ENCODE measurements around the gene ZNF804B. TPM values are rescaled to one million over a fixed set of nuclear protein-coding genes. Genes with fewer than 3 reads are reported as not detected.

ZNF804B gene
- not detected for total RNA-seq

DNA sequence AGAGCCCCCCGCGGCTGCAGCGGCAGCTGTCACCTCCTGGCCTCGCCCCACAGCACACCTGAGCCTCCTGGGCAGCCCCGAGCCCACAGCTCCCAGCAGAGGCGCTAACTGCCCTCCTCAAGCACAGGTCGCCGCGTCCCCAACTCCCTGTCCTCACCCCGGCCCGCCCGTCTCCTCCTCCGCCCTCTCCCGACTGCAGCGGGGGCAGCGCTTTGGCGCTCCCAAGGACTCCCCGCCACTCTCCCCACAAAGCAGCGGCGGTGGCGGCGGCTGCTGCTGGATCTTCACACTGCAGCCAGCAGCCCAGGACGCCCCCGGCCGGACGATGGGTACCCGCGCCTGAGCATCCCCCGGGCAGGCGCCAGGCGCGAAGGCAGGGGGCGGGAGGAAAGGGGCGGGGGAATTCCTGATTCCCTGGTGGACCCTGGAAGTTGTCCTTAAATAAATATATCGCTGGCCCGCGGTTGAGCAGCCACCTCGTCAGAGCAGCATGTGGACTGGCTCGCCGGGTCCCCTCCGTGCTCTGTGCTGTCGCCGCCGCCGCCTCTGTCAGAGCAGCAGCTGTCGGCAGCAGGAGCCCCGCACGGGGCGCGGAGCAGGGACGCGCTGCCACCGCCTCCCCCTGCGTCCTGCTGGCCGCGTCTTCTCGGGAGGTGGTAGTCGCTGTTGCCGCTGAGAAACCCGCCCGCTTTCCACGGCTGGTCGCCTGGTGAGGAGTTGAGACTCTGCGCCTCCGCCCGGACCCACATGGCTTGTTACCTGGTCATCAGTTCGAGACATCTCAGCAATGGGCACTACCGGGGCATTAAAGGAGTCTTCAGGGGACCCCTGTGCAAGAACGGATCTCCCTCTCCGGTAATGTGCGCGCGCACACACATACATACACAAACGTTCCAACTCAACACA, at the start of gene ZNF804B:
ZNF804B (plus strand) TSS at position 471 of the 906 bp plus-strand sequence; CDS start at position 748, 277 bp downstream.
- no peaks in the 10 kb centered on the region for H3K9me3 ChIP-seq (ENCODE audit: control insufficient read depth in 3 of 3, low read length in 3 of 3)
- peaks cover 0 to 6% (median 4%) of the 10 kb centered on the region in 3 donors for H3K4me1 ChIP-seq (ENCODE audit: control insufficient read depth in 3 of 3, insufficient read depth in 3 of 3, low read length in 3 of 3)
- H3K27ac ChIP-seq (ENCODE audit: low read depth, low read length) = no peak within 1 kb of the TSS
- H3K4me3 ChIP-seq (ENCODE audit: low read length in 3 of 3) = peak within 1 kb of the TSS in 1 of 3 donors; percentile 39
- H3K9ac ChIP-seq (ENCODE audit: low read depth in 1 of 3, low read length in 3 of 3) = no peak within 1 kb of the TSS
- peaks cover 23 to 36% (median 34%) of the 10 kb centered on the region in 3 donors for H3K27me3 ChIP-seq (ENCODE audit: control insufficient read depth in 3 of 3, insufficient read depth in 3 of 3, low read length in 3 of 3)
- no peaks in the 10 kb centered on the region for H3K36me3 ChIP-seq (ENCODE audit: control insufficient read depth in 3 of 3, insufficient read depth in 3 of 3, low read length in 3 of 3)

GRCh38 chr7:88735920-88736319, 23.6 kb upstream of the ZNF804B start:
- Histone ChIP-seq H3K36me3 (ENCODE audit: control insufficient read depth in 3 of 3, insufficient read depth in 3 of 3, low read length in 3 of 3) (no peaks in the 10 kb centered on the region), H3K27me3 (ENCODE audit: control insufficient read depth in 3 of 3, insufficient read depth in 3 of 3, low read length in 3 of 3) (no peaks in the 10 kb centered on the region)

GRCh38 chr7:88737632-88738031, 21.9 kb upstream of the ZNF804B start:
- Histone ChIP-seq H3K4me3 (ENCODE audit: low read length in 3 of 3) (no peak overlapping the region), H3K4me1 (ENCODE audit: control insufficient read depth in 3 of 3, insufficient read depth in 3 of 3, low read length in 3 of 3) (no peaks in the 10 kb centered on the region), H3K36me3 (ENCODE audit: control insufficient read depth in 3 of 3, insufficient read depth in 3 of 3, low read length in 3 of 3) (no peaks in the 10 kb centered on the region), H3K27me3 (ENCODE audit: control insufficient read depth in 3 of 3, insufficient read depth in 3 of 3, low read length in 3 of 3) (no peaks in the 10 kb centered on the region), H3K9ac (ENCODE audit: low read depth in 1 of 3, low read length in 3 of 3) (no peak overlapping the region), H3K9me3 (ENCODE audit: control insufficient read depth in 3 of 3, low read length in 3 of 3) (no peaks in the 10 kb centered on the region), H3K27ac (ENCODE audit: low read depth, low read length) (no peak overlapping the region)

More at GRCh38 chr7:88735920-88736319, 23.6 kb upstream of the ZNF804B start:
- H3K9me3 ChIP-seq (ENCODE audit: control insufficient read depth in 3 of 3, low read length in 3 of 3) = no peaks in the 10 kb centered on the region
- no peak overlapping the region for H3K9ac ChIP-seq (ENCODE audit: low read depth in 1 of 3, low read length in 3 of 3)
- no peaks in the 10 kb centered on the region for H3K4me1 ChIP-seq (ENCODE audit: control insufficient read depth in 3 of 3, insufficient read depth in 3 of 3, low read length in 3 of 3)
- H3K27ac ChIP-seq (ENCODE audit: low read depth, low read length) = no peak overlapping the region
- H3K4me3 ChIP-seq (ENCODE audit: low read length in 3 of 3) = no peak overlapping the region

DNA sequence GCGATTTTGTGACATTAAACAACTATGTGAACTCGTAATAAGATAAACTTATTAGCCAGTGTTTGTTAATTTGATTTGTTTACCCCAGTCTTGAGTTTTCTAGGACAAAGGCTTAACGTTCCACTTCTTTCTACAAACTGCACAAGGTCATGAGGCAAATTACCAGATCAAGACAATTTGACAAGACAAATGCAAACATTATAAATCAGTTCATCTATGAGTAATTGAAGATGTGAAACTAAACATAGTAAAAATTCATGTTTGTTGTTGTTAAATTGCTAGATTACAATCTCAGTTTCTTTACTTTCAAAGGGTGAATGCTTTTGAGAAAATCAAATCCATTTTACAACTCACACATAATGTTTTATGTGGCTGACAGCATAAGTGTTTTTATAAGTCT, 13.4 kb upstream of the ZNF804B start:
- no peak overlapping the region for H3K4me3 ChIP-seq (ENCODE audit: low read length in 3 of 3)
- H3K27ac ChIP-seq (ENCODE audit: low read depth, low read length) = no peak overlapping the region
- no peaks in the 10 kb centered on the region for H3K36me3 ChIP-seq (ENCODE audit: control insufficient read depth in 3 of 3, insufficient read depth in 3 of 3, low read length in 3 of 3)
- no peaks in the 10 kb centered on the region for H3K27me3 ChIP-seq (ENCODE audit: control insufficient read depth in 3 of 3, insufficient read depth in 3 of 3, low read length in 3 of 3)
- H3K4me1 ChIP-seq (ENCODE audit: control insufficient read depth in 3 of 3, insufficient read depth in 3 of 3, low read length in 3 of 3) = no peaks in the 10 kb centered on the region
- no peaks in the 10 kb centered on the region for H3K9me3 ChIP-seq (ENCODE audit: control insufficient read depth in 3 of 3, low read length in 3 of 3)
- no peak overlapping the region for H3K9ac ChIP-seq (ENCODE audit: low read depth in 1 of 3, low read length in 3 of 3)

- Histone ChIP-seq H3K9ac (ENCODE audit: low read depth in 1 of 3, low read length in 3 of 3) (no peak overlapping the region), H3K4me3 (ENCODE audit: low read length in 3 of 3) (no peak overlapping the region), H3K9me3 (ENCODE audit: control insufficient read depth in 3 of 3, low read length in 3 of 3) (no peaks in the 10 kb centered on the region), H3K36me3 (ENCODE audit: control insufficient read depth in 3 of 3, insufficient read depth in 3 of 3, low read length in 3 of 3) (no peaks in the 10 kb centered on the region), H3K4me1 (ENCODE audit: control insufficient read depth in 3 of 3, insufficient read depth in 3 of 3, low read length in 3 of 3) (peaks cover 0 to 6% (median 4%) of the 10 kb centered on the region in 3 donors), H3K27ac (ENCODE audit: low read depth, low read length) (no peak overlapping the region), H3K27me3 (ENCODE audit: control insufficient read depth in 3 of 3, insufficient read depth in 3 of 3, low read length in 3 of 3) (peaks cover 23 to 36% (median 30%) of the 10 kb centered on the region in 3 donors)
Measured at GRCh38 chr7:88756802-88757201, 2.7 kb upstream of the ZNF804B start.

DNA sequence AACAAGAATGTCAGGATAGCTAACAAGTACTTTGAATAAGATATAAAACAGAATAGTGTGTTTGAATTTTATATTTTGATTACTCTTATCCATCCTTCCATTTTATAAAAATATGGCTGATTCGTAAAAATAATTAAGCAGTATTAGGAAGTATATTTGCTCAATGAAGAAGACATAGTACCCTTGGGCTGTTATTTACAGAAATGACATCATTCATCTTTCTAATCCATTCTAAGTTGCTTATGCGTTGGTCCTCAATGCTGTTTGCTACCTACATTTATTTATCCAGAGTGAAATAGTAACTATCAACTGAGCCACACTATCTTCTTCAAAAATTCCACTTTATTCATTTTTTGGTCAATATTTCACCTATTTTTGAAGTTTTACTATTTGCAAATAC, 2.1 kb upstream of the ZNF804B start:
- Histone ChIP-seq H3K36me3 (ENCODE audit: control insufficient read depth in 3 of 3, insufficient read depth in 3 of 3, low read length in 3 of 3) (no peaks in the 10 kb centered on the region), H3K4me3 (ENCODE audit: low read length in 3 of 3) (no peak overlapping the region), H3K9me3 (ENCODE audit: control insufficient read depth in 3 of 3, low read length in 3 of 3) (no peaks in the 10 kb centered on the region), H3K4me1 (ENCODE audit: control insufficient read depth in 3 of 3, insufficient read depth in 3 of 3, low read length in 3 of 3) (peaks cover 0 to 6% (median 4%) of the 10 kb centered on the region in 3 donors), H3K9ac (ENCODE audit: low read depth in 1 of 3, low read length in 3 of 3) (no peak overlapping the region), H3K27ac (ENCODE audit: low read depth, low read length) (no peak overlapping the region), H3K27me3 (ENCODE audit: control insufficient read depth in 3 of 3, insufficient read depth in 3 of 3, low read length in 3 of 3) (peaks cover 23 to 36% (median 34%) of the 10 kb centered on the region in 3 donors)

DNA sequence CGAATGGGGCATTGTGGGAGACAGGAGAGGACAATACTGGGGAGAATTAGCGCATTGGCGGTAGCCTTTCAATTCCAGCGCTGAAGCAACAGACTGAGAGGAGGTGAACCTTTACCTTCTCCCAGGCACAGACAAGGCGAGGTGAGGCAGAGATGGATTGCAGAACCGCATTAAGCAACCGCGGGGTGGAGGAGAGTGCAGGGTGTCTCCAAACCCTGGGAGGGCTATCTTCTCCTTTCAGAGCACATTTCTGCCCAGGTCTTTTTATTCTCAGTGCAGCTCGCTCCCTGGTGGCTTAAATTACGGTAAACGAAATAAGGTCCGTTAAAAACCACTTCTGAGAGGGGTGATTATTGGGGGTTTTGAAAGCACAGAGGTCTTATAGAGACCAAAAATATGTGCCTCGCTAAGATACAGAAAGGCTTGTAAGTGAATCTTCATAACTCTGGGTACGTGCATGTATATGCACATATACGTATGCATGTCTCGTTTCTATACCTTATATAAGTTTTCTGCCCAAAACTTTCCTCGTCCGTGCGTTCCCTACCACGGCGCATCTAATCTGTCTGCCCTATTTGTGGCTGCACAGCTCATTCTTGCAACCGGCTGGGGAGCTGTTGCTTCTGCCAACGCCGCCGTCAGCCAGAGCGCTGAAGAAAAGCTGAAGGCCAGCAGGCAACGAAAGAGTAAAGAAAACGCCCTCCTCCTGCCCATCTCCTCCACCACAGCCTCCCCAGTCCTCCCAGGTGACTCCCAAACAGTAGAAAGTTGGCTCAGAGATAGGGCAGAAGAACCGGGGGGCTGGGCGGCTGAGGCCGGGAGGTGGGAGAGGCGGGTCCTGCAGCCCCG, 895 bp upstream of the ZNF804B start:
- peaks cover 23 to 36% (median 34%) of the 10 kb centered on the region in 3 donors for H3K27me3 ChIP-seq (ENCODE audit: control insufficient read depth in 3 of 3, insufficient read depth in 3 of 3, low read length in 3 of 3)
- no peak overlapping the region for H3K27ac ChIP-seq (ENCODE audit: low read depth, low read length)
- no peak overlapping the region for H3K9ac ChIP-seq (ENCODE audit: low read depth in 1 of 3, low read length in 3 of 3)
- no peaks in the 10 kb centered on the region for H3K36me3 ChIP-seq (ENCODE audit: control insufficient read depth in 3 of 3, insufficient read depth in 3 of 3, low read length in 3 of 3)
- H3K4me3 ChIP-seq (ENCODE audit: low read length in 3 of 3) = peak overlapping the region in 1 of 3 donors; percentile 39
- H3K9me3 ChIP-seq (ENCODE audit: control insufficient read depth in 3 of 3, low read length in 3 of 3) = no peaks in the 10 kb centered on the region
- H3K4me1 ChIP-seq (ENCODE audit: control insufficient read depth in 3 of 3, insufficient read depth in 3 of 3, low read length in 3 of 3) = peaks cover 0 to 6% (median 4%) of the 10 kb centered on the region in 3 donors

DNA sequence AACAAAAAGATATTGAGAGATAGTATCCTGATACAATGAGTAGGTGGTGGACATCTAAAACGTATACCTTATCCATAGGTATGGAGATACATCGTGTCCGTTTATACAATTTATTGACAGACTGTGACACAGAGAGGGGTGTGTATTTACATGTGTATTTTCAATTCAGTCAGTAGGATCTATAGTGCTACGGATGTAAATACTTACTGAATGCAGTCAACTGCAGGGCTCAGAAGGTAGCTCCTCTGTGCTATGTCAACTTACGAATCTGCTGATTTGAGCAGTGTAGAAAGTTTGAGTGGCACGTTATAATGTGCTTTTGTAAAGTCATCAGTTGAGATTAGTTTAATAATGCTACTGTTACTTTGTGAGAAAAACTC, 626 bp downstream of the ZNF804B start:
- Histone ChIP-seq H3K4me3 (ENCODE audit: low read length in 3 of 3) (no peak overlapping the region), H3K27ac (ENCODE audit: low read depth, low read length) (no peak overlapping the region), H3K4me1 (ENCODE audit: control insufficient read depth in 3 of 3, insufficient read depth in 3 of 3, low read length in 3 of 3) (peaks cover 0 to 6% (median 4%) of the 10 kb centered on the region in 3 donors), H3K36me3 (ENCODE audit: control insufficient read depth in 3 of 3, insufficient read depth in 3 of 3, low read length in 3 of 3) (no peaks in the 10 kb centered on the region), H3K9me3 (ENCODE audit: control insufficient read depth in 3 of 3, low read length in 3 of 3) (no peaks in the 10 kb centered on the region), H3K9ac (ENCODE audit: low read depth in 1 of 3, low read length in 3 of 3) (no peak overlapping the region), H3K27me3 (ENCODE audit: control insufficient read depth in 3 of 3, insufficient read depth in 3 of 3, low read length in 3 of 3) (peaks cover 23 to 36% (median 34%) of the 10 kb centered on the region in 3 donors)

- Histone ChIP-seq H3K36me3 (ENCODE audit: control insufficient read depth in 3 of 3, insufficient read depth in 3 of 3, low read length in 3 of 3) (no peaks in the 10 kb centered on the region), H3K27ac (ENCODE audit: low read depth, low read length) (no peak overlapping the region), H3K27me3 (ENCODE audit: control insufficient read depth in 3 of 3, insufficient read depth in 3 of 3, low read length in 3 of 3) (peaks cover 23 to 34% (median 31%) of the 10 kb centered on the region in 3 donors), H3K4me1 (ENCODE audit: control insufficient read depth in 3 of 3, insufficient read depth in 3 of 3, low read length in 3 of 3) (peaks cover 0 to 6% (median 4%) of the 10 kb centered on the region in 3 donors), H3K9me3 (ENCODE audit: control insufficient read depth in 3 of 3, low read length in 3 of 3) (no peaks in the 10 kb centered on the region), H3K9ac (ENCODE audit: low read depth in 1 of 3, low read length in 3 of 3) (no peak overlapping the region), H3K4me3 (ENCODE audit: low read length in 3 of 3) (no peak overlapping the region)
Measured at GRCh38 chr7:88761779-88762178, 2.3 kb downstream of the ZNF804B start.

Measured in skeletal muscle tissue (tissue), 4 donors.